Neural progenitor cell (in vitro differentiated cells): Measurements from ENCODE around the gene MAP3K1. TPM values are rescaled to one million over a fixed set of nuclear protein-coding genes. Genes with fewer than 3 reads are reported as not detected.

Source experiments
- DNase-seq: peaks from one replicate; pipeline ENCODE4 v3.0.0-alpha.2; 2016; ENCODE audit warnings: low spot score
- H2AFZ ChIP-seq: fragments of 200-600 bp; sonication (generic); replicated peaks from 2 replicates; pipeline ENCODE4 v1.6.1; 2016; ENCODE audit warnings: antibody characterized with exemption
- H3F3A ChIP-seq: fragments of 200-600 bp; sonication (generic); 2 replicates; pipeline ENCODE4 v1.6.1; 2016; ENCODE audit warnings: antibody characterized with exemption, low read depth
- H3K27ac ChIP-seq: fragments of 200-600 bp; sonication (generic); 2 replicates; pipeline ENCODE4 v1.5.1; 2016; ENCODE audit warnings: mild to moderate bottlenecking
- H3K27me3 ChIP-seq: fragments of 200-600 bp; sonication (generic); 2 replicates; pipeline ENCODE4 v1.6.1; 2016; ENCODE audit warnings: mild to moderate bottlenecking, moderate library complexity
- H3K36me3 ChIP-seq: fragments of 200-600 bp; sonication (generic); 2 replicates; pipeline ENCODE4 v1.5.1; 2016
- H3K4me1 ChIP-seq: fragments of 200-600 bp; sonication (generic); 2 replicates; pipeline ENCODE4 v1.6.1; 2016; ENCODE audit warnings: mixed run types
- H3K4me2 ChIP-seq: fragments of 200-600 bp; sonication (generic); 2 replicates; pipeline ENCODE4 v1.6.1; 2016
- H3K4me3 ChIP-seq: fragments of 200-600 bp; sonication (generic); 2 replicates; pipeline ENCODE4 v1.5.1; 2016
- H3K79me2 ChIP-seq: fragments of 200-600 bp; sonication (generic); 2 replicates; pipeline ENCODE4 v1.6.1; 2016; ENCODE audit warnings: low read depth
- H3K9ac ChIP-seq: fragments of 200-600 bp; sonication (generic); 2 replicates; pipeline ENCODE4 v1.6.1; 2016
- H3K9me3 ChIP-seq: fragments of 200-600 bp; sonication (generic); 2 replicates; pipeline ENCODE4 v1.5.1; 2016; ENCODE audit warnings: low read depth
- H4K20me1 ChIP-seq: fragments of 200-600 bp; sonication (generic); 2 replicates; pipeline ENCODE4 v1.6.1; 2016; ENCODE audit warnings: low read depth
- H3K27ac Mint-ChIP-seq: 3 replicates; pipeline ENCODE4 v1.8.0; 2021; ENCODE audit warnings: mixed read lengths
- H3K27me3 Mint-ChIP-seq: 2 replicates; pipeline ENCODE4 v1.8.0; 2022; ENCODE audit warnings: low read depth, mild to moderate bottlenecking, inconsistent platforms, moderate library complexity, mixed read lengths; ENCODE audit not compliant: insufficient read depth
- H3K36me3 Mint-ChIP-seq: 3 replicates; pipeline ENCODE4 v1.8.0; 2021; ENCODE audit warnings: mixed read lengths
- H3K4me1 Mint-ChIP-seq: 3 replicates; pipeline ENCODE4 v1.8.0; 2021; ENCODE audit warnings: mixed read lengths
- H3K4me3 Mint-ChIP-seq: 3 replicates; pipeline ENCODE4 v1.8.0; 2021; ENCODE audit warnings: mild to moderate bottlenecking, moderate library complexity, mixed read lengths
- H3K9me3 Mint-ChIP-seq: 3 replicates; pipeline ENCODE4 v1.8.0; 2020; ENCODE audit warnings: mixed read lengths
- CTCF ChIP-seq: fragments of 200-600 bp; sonication (generic); IDR thresholded peaks from 2 replicates; pipeline ENCODE4 v1.5.1; 2017; ENCODE audit warnings: antibody characterized with exemption, mild to moderate bottlenecking
- EZH2 ChIP-seq: fragments of 200-600 bp; sonication (generic); IDR thresholded peaks from 2 replicates; pipeline ENCODE4 v1.6.1; 2017; ENCODE audit warnings: antibody characterized with exemption, mild to moderate bottlenecking, moderate library complexity
- EZH2phosphoT487 ChIP-seq: fragments of 200-600 bp; sonication (generic); IDR thresholded peaks from 2 replicates; pipeline ENCODE4 v1.6.1; 2017; ENCODE audit warnings: antibody characterized with exemption
- total RNA-seq: library from RNA; depleted of rRNA; stranded (reverse); fragments of >200 nt; gene quantifications from 2 replicates; pipeline ENCODE4 v1.2.3, GENCODE V29; 2015; ENCODE audit warnings: low replicate concordance

The MAP3K1 gene
- total RNA-seq, 1 donor from 2014 or later: 22.2 TPM

- Histone ChIP-seq H3F3A (peaks cover 27% of the 10 kb centered on the region), H3K4me2 (peak overlapping the region; percentile 92), H4K20me1 (peaks cover 40% of the 10 kb centered on the region), H3K4me1 (peaks cover 22% of the 10 kb centered on the region), H3K27me3 (peaks cover 38% of the 10 kb centered on the region), H3K79me2 (peaks cover 47% of the 10 kb centered on the region), H3K9me3 (no peaks in the 10 kb centered on the region), H3K36me3 (no peaks in the 10 kb centered on the region), H3K4me3 (peak overlapping the region; percentile 94), H3K9ac (no peak overlapping the region), H2AFZ (peak overlapping the region; percentile 96), H3K27ac (no peak overlapping the region)
- DNase-seq: peak; percentile 65
- Mint-ChIP-seq H3K36me3 (peaks cover 5% of the 10 kb centered on the region), H3K4me1 (peaks cover 19% of the 10 kb centered on the region), H3K4me3 (peak overlapping the region; percentile 92), H3K27ac (no peak overlapping the region), H3K27me3 (peaks cover 9% of the 10 kb centered on the region), H3K9me3 (no peaks in the 10 kb centered on the region)
- TF ChIP-seq CTCF (no peak), EZH2phosphoT487 (no peak), EZH2 (no peak)
Observed at GRCh38 chr5:56815658-56816545, 553 bp downstream of the MAP3K1 start.

GRCh38 chr5:56816546-56817081 lies 1.3 kb downstream of the MAP3K1 start:
- H3K4me3 ChIP-seq: peak overlapping the region; percentile 94
- Mint-ChIP-seq H3K27ac (no peak overlapping the region), H3K4me1 (peaks cover 19% of the 10 kb centered on the region), H3K4me3 (peak overlapping the region; percentile 92), H3K9me3 (no peaks in the 10 kb centered on the region), H3K27me3 (peaks cover 9% of the 10 kb centered on the region), H3K36me3 (peaks cover 9% of the 10 kb centered on the region)
- peak overlapping the region; percentile 92 for H3K4me2 ChIP-seq
- peaks cover 47% of the 10 kb centered on the region for H4K20me1 ChIP-seq
- DNase-seq: peak; percentile 75
- H3K9ac ChIP-seq: no peak overlapping the region
- no peaks in the 10 kb centered on the region for H3K36me3 ChIP-seq
- H3F3A ChIP-seq: peaks cover 27% of the 10 kb centered on the region
- H3K4me1 ChIP-seq: peaks cover 22% of the 10 kb centered on the region
- H3K79me2 ChIP-seq: peaks cover 54% of the 10 kb centered on the region
- TF ChIP-seq CTCF: no peak
- no peak for TF ChIP-seq EZH2phosphoT487
- no peak for TF ChIP-seq EZH2
- no peaks in the 10 kb centered on the region for H3K9me3 ChIP-seq
- H3K27me3 ChIP-seq: peaks cover 38% of the 10 kb centered on the region
- peak overlapping the region; percentile 96 for H2AFZ ChIP-seq
- no peak overlapping the region for H3K27ac ChIP-seq

- Histone ChIP-seq H2AFZ (no peak overlapping the region), H3K79me2 (peaks cover 62% of the 10 kb centered on the region), H3K27me3 (peaks cover 35% of the 10 kb centered on the region), H3K9ac (no peak overlapping the region), H3K4me2 (peak overlapping the region; percentile 92), H3K4me1 (peaks cover 22% of the 10 kb centered on the region), H3K27ac (no peak overlapping the region), H4K20me1 (peaks cover 56% of the 10 kb centered on the region), H3K9me3 (no peaks in the 10 kb centered on the region), H3K4me3 (peak overlapping the region; percentile 94), H3K36me3 (no peaks in the 10 kb centered on the region), H3F3A (peaks cover 27% of the 10 kb centered on the region)
- H3K9me3 Mint-ChIP-seq: no peaks in the 10 kb centered on the region
- H3K27ac Mint-ChIP-seq: no peak overlapping the region
- H3K36me3 Mint-ChIP-seq: peaks cover 10% of the 10 kb centered on the region
- H3K4me1 Mint-ChIP-seq: peaks cover 21% of the 10 kb centered on the region
- no peak for DNase-seq
- H3K4me3 Mint-ChIP-seq: peak overlapping the region; percentile 92
- H3K27me3 Mint-ChIP-seq: peaks cover 9% of the 10 kb centered on the region
- TF ChIP-seq CTCF (no peak), EZH2 (no peak)
Observed at GRCh38 chr5:56817263-56818014, 2.1 kb downstream of the MAP3K1 start.
